Common myeloid progenitor, CD34-positive (primary cell): ENCODE data around the gene SESN3.

Experiments used
- CTCF ChIA-PET: fragments of 350-600 bp; sonication (Branson Sonifier 250); formaldehyde crosslinking; loops from one replicate; lab custom pipeline; 2021; ENCODE audit warnings: antibody characterized with exemption; lab: Charles Lee
- POLR2A ChIA-PET: fragments of 350-600 bp; sonication (Branson Sonifier 250); formaldehyde crosslinking; loops from one replicate; lab custom pipeline; 2021; ENCODE audit warnings: antibody characterized with exemption; lab: Charles Lee
- DNase-seq, 3 donors: peaks; one replicate each; pipeline versions ENCODE4 v3.0.0 to v3.0.0-alpha.2; 2013
- H3K27ac ChIP-seq, 2 experiments: 1 replicate in 1 of 2; 2 replicates in 1 of 2; pipeline ENCODE4 v1.7.0; 2013; ENCODE audit warnings: inconsistent platforms in 2 of 2, low read length in 2 of 2, mild to moderate bottlenecking in 2 of 2, low read depth in 1 of 2, moderate library complexity in 1 of 2; ENCODE audit not compliant: severe bottlenecking in 2 of 2, insufficient read depth in 1 of 2, poor library complexity in 1 of 2
- H3K27me3 ChIP-seq, 5 experiments: replicated peaks in 2 of 5; 1 replicate in 3 of 5; 2 replicates in 2 of 5; pipeline versions ENCODE4 v1.6.1 to v1.7.0; 2013; ENCODE audit warnings: low read length in 4 of 5, mild to moderate bottlenecking in 2 of 5, moderate library complexity in 2 of 5, inconsistent platforms in 1 of 5; ENCODE audit not compliant: insufficient read depth in 5 of 5, control insufficient read depth in 4 of 5
- H3K36me3 ChIP-seq, 4 experiments: 1 replicate in 2 of 4; 2 replicates in 2 of 4; pipeline versions ENCODE4 v1.6.1 to v1.7.0; 2013; ENCODE audit warnings: low read length in 3 of 4, control low read depth in 1 of 4, mild to moderate bottlenecking in 1 of 4; ENCODE audit not compliant: control insufficient read depth in 4 of 4, insufficient read depth in 4 of 4
- H3K4me1 ChIP-seq, 4 experiments: 1 replicate in 3 of 4; 2 replicates in 1 of 4; pipeline versions ENCODE4 v1.6.1 to v1.7.1; 2013; ENCODE audit warnings: low read length in 3 of 4, mild to moderate bottlenecking in 3 of 4, control low read depth in 1 of 4, inconsistent platforms in 1 of 4, moderate library complexity in 1 of 4; ENCODE audit not compliant: control insufficient read depth in 4 of 4, insufficient read depth in 4 of 4; ENCODE audit errors: control extremely low read depth in 1 of 4
- H3K4me3 ChIP-seq, 7 experiments: 1 replicate in 4 of 7; 2 replicates in 3 of 7; pipeline versions ENCODE4 v1.5.1 to v1.7.0; 2013; ENCODE audit warnings: mild to moderate bottlenecking in 7 of 7, low read length in 6 of 7, moderate library complexity in 6 of 7, inconsistent platforms in 2 of 7, low read depth in 2 of 7, control low read depth in 1 of 7; ENCODE audit not compliant: insufficient read depth in 4 of 7, control insufficient read depth in 1 of 7; ENCODE audit errors: extremely low read depth in 1 of 7
- H3K9me3 ChIP-seq, 5 experiments: 1 replicate in 4 of 5; 2 replicates in 1 of 5; pipeline versions ENCODE4 v1.6.1 to v1.7.1; 2013; ENCODE audit warnings: low read length in 4 of 5, mild to moderate bottlenecking in 2 of 5, inconsistent platforms in 1 of 5, low read depth in 1 of 5, moderate library complexity in 1 of 5; ENCODE audit not compliant: control insufficient read depth in 4 of 5, insufficient read depth in 2 of 5; ENCODE audit errors: control extremely low read depth in 1 of 5
- WGBS: methylation state at CpG from one replicate; pipeline ENCODE4 v1.1.5; 2013; ENCODE audit not compliant: insufficient coverage; 5-methylcytosine and 5-hydroxymethylcytosine counted together

The SESN3 gene

DNA sequence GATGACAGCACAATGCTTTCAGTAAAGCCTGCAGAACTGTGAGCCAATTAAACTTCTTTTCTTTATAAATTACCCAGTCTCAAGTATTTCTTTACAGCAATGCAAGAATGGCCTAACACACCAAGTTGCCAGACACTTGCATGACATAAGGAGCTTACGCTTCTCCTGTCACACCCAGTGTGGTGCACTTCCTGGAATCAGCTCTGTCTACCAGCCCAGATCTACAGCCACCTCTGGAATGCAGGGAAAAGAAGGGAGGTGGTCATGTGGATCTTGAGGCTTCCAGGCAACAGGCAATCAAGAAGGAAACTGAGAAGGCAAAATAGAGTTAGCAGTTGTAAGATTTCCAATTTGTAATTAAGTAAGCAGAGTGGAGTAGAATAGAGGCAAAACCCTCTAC is 37.4 kb upstream of the SESN3 start:
- Histone ChIP-seq H3K4me3 (no peak overlapping the region), H3K9me3 (peaks cover 0 to 3% (median 0%) of the 10 kb centered on the region in 5 experiments), H3K4me1 (peaks cover 3 to 6% (median 6%) of the 10 kb centered on the region in 4 experiments), H3K27me3 (peaks cover 0 to 13% (median 3%) of the 10 kb centered on the region in 5 experiments), H3K27ac (no peak overlapping the region), H3K36me3 (no peaks in the 10 kb centered on the region)
- 100% methylated on average over 1 of the region's 1 CpG for WGBS
- CTCF ChIA-PET, result no interaction called here
- DNase-seq, result no peak
- POLR2A ChIA-PET, result no interaction called here

DNA sequence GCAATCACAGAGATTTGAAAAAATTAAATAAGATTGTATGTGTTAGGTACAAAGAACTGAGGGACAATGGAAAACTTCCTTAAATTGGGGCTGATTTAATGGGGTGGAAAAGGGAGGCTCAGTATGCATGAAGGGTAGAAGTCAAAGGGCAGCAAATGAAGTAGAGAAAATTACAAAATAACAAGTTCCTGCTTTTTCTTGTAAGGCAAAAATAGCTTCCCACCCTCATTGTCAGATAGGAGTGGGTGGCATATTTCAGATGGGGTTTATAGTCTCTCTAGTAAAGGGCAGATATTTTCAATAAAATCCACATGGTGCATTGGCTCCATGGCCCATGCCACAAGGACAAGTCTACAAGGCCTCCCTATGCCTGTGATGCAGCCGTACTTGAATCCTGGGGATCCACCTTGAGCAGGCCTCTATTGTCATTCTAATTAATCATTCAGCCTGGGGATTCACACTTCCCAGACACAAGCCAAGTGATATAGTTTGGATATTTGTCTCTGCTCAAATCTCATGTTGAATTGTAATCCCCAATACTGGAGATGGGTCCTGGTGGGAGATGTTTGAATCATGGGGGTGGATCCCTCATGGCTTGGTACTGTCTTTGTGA is 36.7 kb upstream of the SESN3 start:
- Histone ChIP-seq H3K9me3 (peaks cover 0 to 3% (median 0%) of the 10 kb centered on the region in 5 experiments), H3K4me3 (no peak overlapping the region), H3K4me1 (peaks cover 3 to 13% (median 10%) of the 10 kb centered on the region in 4 experiments), H3K36me3 (no peaks in the 10 kb centered on the region), H3K27ac (no peak overlapping the region), H3K27me3 (peaks cover 0 to 13% (median 3%) of the 10 kb centered on the region in 5 experiments)
- ChIA-PET POLR2A (no interaction called here), CTCF (interaction anchor here (1.2 to 1.8 kb wide), 3 partner anchors 8 to 15 kb away, joined by 3 to 6 read pairs (median 3); no protein-coding TSS in a partner anchor)
- 100% methylated on average over 1 of the region's 1 CpG for WGBS
- DNase-seq, result no peak

DNA sequence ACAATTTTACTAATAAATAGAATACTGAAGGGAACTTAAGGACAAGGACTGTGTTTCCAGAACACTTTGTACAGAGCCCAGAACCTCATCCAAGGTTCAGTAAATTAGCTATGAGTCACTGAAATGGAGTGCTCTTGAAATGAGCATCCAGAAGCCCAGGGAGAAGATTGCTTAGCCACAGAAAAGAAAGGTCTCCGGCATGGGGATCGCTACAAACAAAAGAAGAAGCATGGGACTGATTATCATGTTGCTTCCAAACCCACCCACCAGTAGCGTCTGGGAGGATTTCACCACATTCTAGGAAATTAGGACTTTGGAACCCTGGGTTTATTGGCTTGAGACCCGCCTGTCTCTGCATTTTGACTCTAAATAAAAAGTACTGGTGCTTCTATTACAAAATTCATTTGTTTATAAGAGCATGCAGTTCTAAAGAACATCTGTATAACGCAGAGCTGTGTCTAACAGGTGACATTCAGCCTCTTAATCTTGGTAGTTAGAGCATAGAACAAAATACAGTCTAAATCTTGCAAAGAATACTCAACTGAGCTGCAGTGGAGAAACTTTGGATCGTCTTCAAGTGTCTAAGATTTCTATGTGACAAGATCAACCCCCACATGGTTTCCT is 35.9 kb upstream of the SESN3 start:
- ChIA-PET POLR2A (no interaction called here), CTCF (interaction anchor here (1.2 to 1.8 kb wide), 3 partner anchors 9 to 15 kb away, joined by 3 to 6 read pairs (median 3); no protein-coding TSS in a partner anchor)
- Histone ChIP-seq H3K4me1 (peaks cover 3 to 14% (median 10%) of the 10 kb centered on the region in 4 experiments), H3K36me3 (no peaks in the 10 kb centered on the region), H3K9me3 (peaks cover 0 to 3% (median 0%) of the 10 kb centered on the region in 5 experiments), H3K27me3 (peaks cover 0 to 13% (median 3%) of the 10 kb centered on the region in 5 experiments), H3K27ac (no peak overlapping the region), H3K4me3 (no peak overlapping the region)
- WGBS, result 88% methylated on average over 1 of the region's 6 CpGs
- DNase-seq, result no peak

DNA sequence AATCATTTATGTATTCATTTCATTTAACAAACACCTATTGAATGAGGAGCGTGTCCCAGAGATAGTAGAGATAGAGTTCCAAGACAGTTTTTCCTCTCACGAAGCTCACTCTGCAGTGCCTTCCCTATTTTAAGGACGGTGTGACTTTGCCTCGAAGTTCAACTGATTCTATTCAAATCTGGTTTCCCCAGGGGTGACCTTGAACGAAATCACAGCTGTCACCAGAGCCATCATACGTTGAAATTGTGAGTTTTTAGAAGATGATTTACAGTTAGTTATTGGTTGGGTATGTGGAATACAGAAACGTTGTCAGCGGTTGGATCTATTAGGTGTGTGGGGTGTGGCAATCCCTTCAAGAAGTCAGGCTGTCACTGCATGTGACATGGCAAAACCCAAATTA is 33.9 kb upstream of the SESN3 start:
- ChIA-PET POLR2A (no interaction called here), CTCF (no interaction called here)
- Histone ChIP-seq H3K4me3 (no peak overlapping the region), H3K27me3 (peaks cover 0 to 13% (median 3%) of the 10 kb centered on the region in 5 experiments), H3K36me3 (no peaks in the 10 kb centered on the region), H3K27ac (no peak overlapping the region), H3K9me3 (peaks cover 0 to 3% (median 0%) of the 10 kb centered on the region in 5 experiments), H3K4me1 (peaks cover 3 to 14% (median 10%) of the 10 kb centered on the region in 4 experiments)
- no peak for DNase-seq
- 77% methylated on average over 3 of the region's 8 CpGs for WGBS

DNA sequence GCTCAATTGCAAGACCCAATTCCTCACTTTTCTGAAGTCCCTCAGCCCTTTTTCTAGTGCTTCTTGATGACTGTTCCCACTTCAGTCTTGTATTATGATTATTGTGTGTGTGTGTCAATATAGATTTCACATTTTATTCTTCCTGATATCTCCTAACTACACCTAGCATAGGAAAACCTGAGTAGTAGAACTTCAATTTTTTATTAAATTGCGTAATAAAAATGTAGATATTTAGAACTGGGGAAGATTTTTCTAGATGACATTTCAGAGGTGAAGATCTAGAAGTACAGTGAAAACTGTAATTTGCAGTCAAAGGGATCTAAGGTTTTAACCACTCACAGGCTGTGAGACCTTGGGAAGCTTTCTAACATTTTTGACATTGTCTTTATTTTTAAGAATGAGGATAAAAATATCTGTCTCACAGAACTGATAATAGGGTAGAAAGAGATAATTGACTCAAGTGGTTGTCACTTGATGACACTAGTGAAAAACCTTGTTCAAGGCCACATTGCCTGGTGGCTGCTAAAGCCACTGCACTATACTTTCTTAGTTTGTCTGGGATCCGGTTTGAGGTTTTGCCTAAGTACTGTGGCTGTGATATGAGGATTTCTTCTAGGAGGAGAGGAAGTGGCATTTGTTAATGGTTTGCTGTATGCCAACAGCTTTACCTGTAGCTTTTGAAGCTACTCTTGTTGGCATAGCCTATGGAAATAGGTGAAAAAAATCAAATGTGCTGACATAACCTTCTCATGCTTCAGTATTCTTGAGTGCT is 32.2 kb upstream of the SESN3 start:
- Histone ChIP-seq H3K27me3 (peaks cover 0 to 13% (median 3%) of the 10 kb centered on the region in 5 experiments), H3K27ac (no peak overlapping the region), H3K4me3 (peak overlapping the region in 1 of 7 experiments; percentile 11), H3K36me3 (no peaks in the 10 kb centered on the region), H3K4me1 (peaks cover 3 to 14% (median 10%) of the 10 kb centered on the region in 4 experiments), H3K9me3 (no peaks in the 10 kb centered on the region)
- 20% methylated on average over 2 of the region's 2 CpGs for whole genome bisulfite sequencing
- POLR2A ChIA-PET, result no interaction called here
- peak; percentile 46 to 67 (median 58) for DNase-seq
- CTCF ChIA-PET, result interaction anchor here (0.6 to 1.4 kb wide), 4 partner anchors 28 to 502 kb away, joined by 3 read pairs; no protein-coding TSS in a partner anchor

DNA sequence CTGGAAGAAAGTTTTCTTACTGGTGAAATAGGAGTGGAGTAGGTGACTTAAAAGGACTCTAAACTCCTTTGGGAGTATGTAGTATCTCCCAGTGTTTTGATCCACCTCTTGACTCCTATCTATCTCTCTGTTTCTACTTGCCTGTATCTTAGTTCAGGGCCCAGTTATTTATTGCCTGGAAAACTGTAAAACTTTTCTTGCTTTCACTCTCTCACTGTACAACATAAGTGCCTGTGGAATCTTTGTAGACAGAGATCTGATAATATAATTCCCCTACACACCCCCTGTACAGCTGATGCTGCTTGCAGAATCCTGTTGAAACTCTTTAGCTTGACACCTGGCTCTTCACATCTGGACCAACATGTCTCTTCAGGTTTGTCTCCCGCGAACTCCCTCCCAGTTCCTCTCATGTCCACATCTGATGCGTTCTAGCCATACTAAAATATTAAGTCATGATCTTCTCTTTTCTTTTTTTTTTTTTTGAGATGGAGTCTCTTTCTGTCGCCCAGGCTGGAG is 26.5 kb upstream of the SESN3 start:
- CTCF ChIA-PET, result interaction anchor here (0.5 to 1.1 kb wide), 2 partner anchors 13 to 548 kb away, joined by 3 read pairs; no protein-coding TSS in a partner anchor
- Histone ChIP-seq H3K27ac (no peak overlapping the region), H3K36me3 (no peaks in the 10 kb centered on the region), H3K9me3 (no peaks in the 10 kb centered on the region), H3K4me1 (peaks cover 7 to 34% (median 17%) of the 10 kb centered on the region in 4 experiments), H3K4me3 (peak overlapping the region in 1 of 7 experiments; percentile 7), H3K27me3 (peaks cover 0 to 6% (median 0%) of the 10 kb centered on the region in 5 experiments)
- WGBS, result no CpG with 5 or more reads among the region's 4 CpGs
- POLR2A ChIA-PET, result no interaction called here
- DNase-seq, result no peak
